Bronchial epithelial cell (primary cell): ENCODE results near the gene MSH2. TPM values are rescaled to one million over a fixed set of nuclear protein-coding genes. Genes with fewer than 3 reads are reported as not detected.

Experiments used
- DNase-seq: peaks from one replicate; pipeline ENCODE4 v3.0.0-alpha.2; 2010; ENCODE audit warnings: low read depth
- FAIRE-seq: peaks from 2 replicates; lab custom pipeline; 2011; peaks lifted over from hg19 to GRCh38; lab: Jason Lieb, UNC
- H3K27me3 ChIP-seq: 2 replicates; pipeline ENCODE4 v1.5.1; 2011; ENCODE audit warnings: low read length; ENCODE audit not compliant: control insufficient read depth, insufficient read depth
- H3K36me3 ChIP-seq: 2 replicates; pipeline ENCODE4 v1.5.1; 2011; ENCODE audit warnings: low read length; ENCODE audit not compliant: control insufficient read depth, insufficient read depth
- H3K4me3 ChIP-seq: 2 replicates; pipeline ENCODE4 v1.5.1; 2011; ENCODE audit warnings: mild to moderate bottlenecking, low read depth, low read length, control low read depth
- total RNA-seq: library from RNA; depleted of rRNA; stranded (reverse); fragments of >200 nt; gene quantifications from 2 replicates; pipeline ENCODE4 v1.2.1, GENCODE V29; 2014
- TF ChIP-seq, protein P1 (sequence below): IDR thresholded peaks from 2 replicates; pipeline ENCODE4 v1.5.1; 2011; ENCODE audit warnings: mild to moderate bottlenecking, moderate library complexity, low read length, control low read depth, inconsistent platforms; ENCODE audit not compliant: insufficient read depth, severe bottlenecking

Gene MSH2
- total RNA-seq, 1 donor from 2014 or later, result 10.0 TPM

DNA sequence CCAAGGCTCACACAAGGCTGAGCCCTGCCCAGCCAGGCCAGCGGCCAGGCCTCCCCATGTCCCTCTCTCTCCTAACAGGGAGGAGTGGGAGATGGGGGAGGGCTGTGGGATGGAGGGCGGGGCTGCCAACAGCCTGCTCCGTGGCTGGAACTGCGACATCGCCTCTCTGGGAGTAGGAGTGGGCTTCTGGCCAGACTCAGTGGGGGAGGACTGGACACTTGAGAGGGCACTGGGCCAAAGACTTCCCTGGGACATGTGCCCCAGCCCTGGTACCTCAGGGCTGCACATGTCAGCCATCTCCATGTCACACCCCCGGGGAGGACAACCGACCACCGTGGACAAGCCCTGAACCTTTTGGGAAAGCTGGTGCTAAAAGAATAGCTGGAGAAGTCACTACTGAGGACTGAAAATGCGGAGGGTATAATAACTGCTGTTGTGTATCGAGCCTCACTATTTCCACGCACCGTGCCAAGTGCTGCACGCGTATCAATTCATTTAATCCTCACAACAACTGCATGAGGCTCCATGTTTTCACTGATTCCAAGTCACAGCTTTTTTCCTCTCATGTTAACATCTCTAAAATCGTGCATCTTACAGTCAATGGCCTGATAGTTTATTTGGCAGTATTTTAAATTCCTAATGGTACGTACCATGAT is 127.3 kb downstream of the MSH2 start:
- no peak for DNase-seq

DNA sequence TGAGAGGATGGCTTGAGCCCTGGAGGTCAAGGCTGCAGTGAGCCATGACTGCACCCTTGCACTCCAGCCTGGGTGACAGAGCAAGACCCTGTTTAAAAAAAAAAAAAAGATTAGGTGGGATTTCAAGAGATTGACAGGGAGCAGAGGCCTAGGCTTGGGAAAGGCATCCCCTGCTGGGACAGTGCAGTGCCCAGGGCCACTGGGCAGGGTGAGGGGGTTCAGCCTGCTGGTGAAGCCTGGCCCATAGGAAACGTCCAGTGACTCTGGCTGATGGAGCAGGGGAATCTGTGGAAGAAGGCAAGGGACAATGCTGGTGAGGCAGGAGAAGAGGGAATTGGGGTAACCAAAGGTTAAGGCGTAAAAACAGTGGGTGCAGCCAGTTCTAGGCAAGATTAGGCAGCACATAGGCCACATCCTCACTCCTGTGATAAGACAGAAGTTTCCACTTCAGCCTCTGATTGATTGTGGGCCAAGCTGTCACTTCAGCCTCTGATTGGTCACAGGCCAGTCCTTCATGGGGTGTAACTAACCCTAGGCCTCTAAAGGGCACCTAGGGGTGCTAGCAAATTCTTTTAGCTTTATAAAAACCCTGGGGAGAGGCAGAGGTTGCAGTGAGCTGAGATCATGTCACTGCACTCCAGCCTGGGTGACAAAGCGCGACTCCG is 128.6 kb downstream of the MSH2 start:
- H3K36me3 ChIP-seq, result no peaks in the 10 kb centered on the region
- FAIRE-seq (no peak), DNase-seq (no peak)
- no peaks in the 10 kb centered on the region for H3K27me3 ChIP-seq
- TF ChIP-seq, protein P1, sequence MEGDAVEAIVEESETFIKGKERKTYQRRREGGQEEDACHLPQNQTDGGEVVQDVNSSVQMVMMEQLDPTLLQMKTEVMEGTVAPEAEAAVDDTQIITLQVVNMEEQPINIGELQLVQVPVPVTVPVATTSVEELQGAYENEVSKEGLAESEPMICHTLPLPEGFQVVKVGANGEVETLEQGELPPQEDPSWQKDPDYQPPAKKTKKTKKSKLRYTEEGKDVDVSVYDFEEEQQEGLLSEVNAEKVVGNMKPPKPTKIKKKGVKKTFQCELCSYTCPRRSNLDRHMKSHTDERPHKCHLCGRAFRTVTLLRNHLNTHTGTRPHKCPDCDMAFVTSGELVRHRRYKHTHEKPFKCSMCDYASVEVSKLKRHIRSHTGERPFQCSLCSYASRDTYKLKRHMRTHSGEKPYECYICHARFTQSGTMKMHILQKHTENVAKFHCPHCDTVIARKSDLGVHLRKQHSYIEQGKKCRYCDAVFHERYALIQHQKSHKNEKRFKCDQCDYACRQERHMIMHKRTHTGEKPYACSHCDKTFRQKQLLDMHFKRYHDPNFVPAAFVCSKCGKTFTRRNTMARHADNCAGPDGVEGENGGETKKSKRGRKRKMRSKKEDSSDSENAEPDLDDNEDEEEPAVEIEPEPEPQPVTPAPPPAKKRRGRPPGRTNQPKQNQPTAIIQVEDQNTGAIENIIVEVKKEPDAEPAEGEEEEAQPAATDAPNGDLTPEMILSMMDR, result no peak
- no peak overlapping the region for H3K4me3 ChIP-seq

More for the DNA sequence above, 127.3 kb downstream of the MSH2 start:
- no peak overlapping the region for H3K4me3 ChIP-seq
- H3K27me3 ChIP-seq, result no peaks in the 10 kb centered on the region
- FAIRE-seq, result no peak
- H3K36me3 ChIP-seq, result no peaks in the 10 kb centered on the region
- TF ChIP-seq, protein P1, result no peak

Other genes with a start within 250 kb of the MSH2 start
- gene STPG4, start 247.8 kb upstream of the MSH2 start, total RNA-seq, result under 0.01 and 0.51 TPM in 2 replicates
- gene CALM2, start 226.6 kb upstream of the MSH2 start, total RNA-seq, result 542 and 567 TPM in 2 replicates
- 30.5 and 46.9 TPM in 2 replicates for gene EPCAM, start 33.8 kb upstream of the MSH2 start, total RNA-seq
- gene KCNK12, start 167.8 kb downstream of the MSH2 start, total RNA-seq, result under 0.01 TPM in 2 replicates